Thymus (tissue), 11 donors: ENCODE data around the gene JARID2. TPM values are rescaled to one million over a fixed set of nuclear protein-coding genes. Genes with fewer than 3 reads are reported as not detected.
A peak's percentile ranks its signal among the peaks of the same experiment; 100 is the strongest.

Experiments
- DNase-seq, 9 donors: peaks; one replicate each; pipeline ENCODE4 v3.0.0-alpha.2; 2013; ENCODE audit warnings: low spot score in 9 of 9, low read depth in 6 of 9, missing footprints in 1 of 9
- H3K27ac ChIP-seq, 2 donors: one replicate each; pipeline ENCODE4 v1.5.1; 2013; ENCODE audit warnings: control low read depth in 1 of 2, low read depth in 1 of 2, low read length in 1 of 2, mild to moderate bottlenecking in 1 of 2, moderate library complexity in 1 of 2
- H3K27me3 ChIP-seq, 2 donors: one replicate each; pipeline ENCODE4 v1.5.1; 2013; ENCODE audit warnings: low read length in 1 of 2; ENCODE audit not compliant: control insufficient read depth in 2 of 2, insufficient read depth in 1 of 2
- H3K36me3 ChIP-seq, 2 donors: one replicate each; pipeline ENCODE4 v1.5.1; 2013; ENCODE audit warnings: low read length in 1 of 2, mild to moderate bottlenecking in 1 of 2, moderate library complexity in 1 of 2; ENCODE audit not compliant: control insufficient read depth in 2 of 2, insufficient read depth in 2 of 2
- H3K4me1 ChIP-seq, 2 donors: one replicate each; pipeline ENCODE4 v1.5.1; 2013; ENCODE audit warnings: low read length in 2 of 2; ENCODE audit not compliant: control insufficient read depth in 2 of 2, insufficient read depth in 2 of 2
- H3K4me3 ChIP-seq, 2 donors: one replicate each; pipeline ENCODE4 v1.5.1; 2013; ENCODE audit warnings: low read length in 2 of 2, control low read depth in 1 of 2, mild to moderate bottlenecking in 1 of 2
- H3K9me3 ChIP-seq, 2 donors: one replicate each; pipeline ENCODE4 v1.5.1; 2013; ENCODE audit warnings: low read length in 1 of 2, mild to moderate bottlenecking in 1 of 2; ENCODE audit not compliant: control insufficient read depth in 2 of 2, insufficient read depth in 1 of 2
- WGBS: extraction: QIAGEN DNeasy Blood & Tissue Kit; methylation state at CpG from one replicate; pipeline ENCODE4 v1.1.7; 2013; 5-methylcytosine and 5-hydroxymethylcytosine counted together
- polyA plus RNA-seq: library from polyadenylated mRNA; stranded (reverse); fragments of 200-250 nt; gene quantifications from one replicate; pipeline ENCODE4 v1.2.3, GENCODE V29; 2013
- total RNA-seq: library from RNA; stranded (reverse); fragments of 120-200 nt; gene quantifications from one replicate; pipeline ENCODE4 v1.2.4, GENCODE V29; 2013
- donor health status: healthy.

JARID2 gene
- total and polyA plus RNA-seq, 2 donors = 15.8 to 20.9 TPM

GRCh38 chr6:15511248-15512125 lies 265.6 kb downstream of the JARID2 start:
- Histone ChIP-seq H3K9me3 (no peaks in the 10 kb centered on the region), H3K36me3 (peaks cover 83 to 96% of the 10 kb centered on the region in 2 donors), H3K4me3 (no peak overlapping the region), H3K4me1 (peaks cover 0 to 33% of the 10 kb centered on the region in 2 donors), H3K27ac (no peak overlapping the region), H3K27me3 (no peaks in the 10 kb centered on the region)
- WGBS = 96% methylated on average over 14 of the region's 14 CpGs
- DNase-seq = no peak

DNA sequence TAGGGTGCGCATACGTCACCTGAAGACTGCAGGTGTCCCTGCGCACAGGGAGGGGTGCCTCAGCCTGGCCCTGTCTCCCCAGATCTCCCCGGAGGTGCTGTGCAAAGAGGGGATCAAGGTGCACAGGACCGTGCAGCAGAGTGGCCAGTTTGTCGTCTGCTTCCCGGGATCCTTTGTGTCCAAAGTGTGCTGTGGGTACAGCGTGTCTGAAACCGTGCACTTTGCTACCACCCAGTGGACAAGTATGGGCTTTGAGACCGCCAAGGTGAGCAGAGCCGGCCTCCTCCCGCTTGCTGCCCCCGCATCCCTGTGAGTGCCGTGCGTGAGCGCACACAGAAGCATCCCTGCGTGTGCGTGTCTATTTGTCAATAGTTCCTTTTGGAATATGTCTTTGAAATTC lies 266.3 kb downstream of the JARID2 start:
- WGBS = 96% methylated on average over 18 of the region's 18 CpGs
- Histone ChIP-seq H3K9me3 (no peaks in the 10 kb centered on the region), H3K36me3 (peaks cover 82 to 96% of the 10 kb centered on the region in 2 donors), H3K4me1 (peaks cover 0 to 33% of the 10 kb centered on the region in 2 donors), H3K27ac (no peak overlapping the region), H3K4me3 (no peak overlapping the region), H3K27me3 (no peaks in the 10 kb centered on the region)
- DNase-seq = no peak

DNA sequence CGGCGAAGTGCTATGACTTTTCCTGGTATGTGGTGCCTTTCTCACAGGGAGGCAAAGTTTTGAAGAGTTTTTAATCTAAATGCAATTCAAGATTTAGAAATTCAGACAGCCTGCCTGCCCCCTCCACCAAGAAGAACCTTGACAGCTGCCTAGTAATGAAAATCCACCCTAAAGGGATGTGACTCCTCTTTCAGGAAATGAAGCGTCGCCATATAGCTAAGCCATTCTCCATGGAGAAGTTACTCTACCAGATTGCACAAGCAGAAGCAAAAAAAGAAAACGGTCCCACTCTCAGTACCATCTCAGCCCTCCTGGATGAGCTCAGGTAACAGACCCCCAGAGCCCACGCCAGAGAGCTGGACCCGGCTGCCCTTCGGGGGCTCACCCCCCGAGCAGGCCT lies 266.9 kb downstream of the JARID2 start:
- WGBS = 96% methylated on average over 9 of the region's 9 CpGs
- Histone ChIP-seq H3K27ac (no peak overlapping the region), H3K4me1 (peaks cover 0 to 33% of the 10 kb centered on the region in 2 donors), H3K4me3 (no peak overlapping the region), H3K27me3 (no peaks in the 10 kb centered on the region), H3K36me3 (peaks cover 82 to 96% of the 10 kb centered on the region in 2 donors), H3K9me3 (no peaks in the 10 kb centered on the region)
- no peak for DNase-seq

- peaks cover 0 to 33% of the 10 kb centered on the region in 2 donors for H3K4me1 ChIP-seq
- H3K4me3 ChIP-seq = no peak overlapping the region
- no peak overlapping the region for H3K27ac ChIP-seq
- peaks cover 82 to 96% of the 10 kb centered on the region in 2 donors for H3K36me3 ChIP-seq
- WGBS = 97% methylated on average over 34 of the region's 34 CpGs
- no peaks in the 10 kb centered on the region for H3K27me3 ChIP-seq
- DNase-seq = no peak
- no peaks in the 10 kb centered on the region for H3K9me3 ChIP-seq
Observed at GRCh38 chr6:15513131-15513771, 267.4 kb downstream of the JARID2 start.

DNA sequence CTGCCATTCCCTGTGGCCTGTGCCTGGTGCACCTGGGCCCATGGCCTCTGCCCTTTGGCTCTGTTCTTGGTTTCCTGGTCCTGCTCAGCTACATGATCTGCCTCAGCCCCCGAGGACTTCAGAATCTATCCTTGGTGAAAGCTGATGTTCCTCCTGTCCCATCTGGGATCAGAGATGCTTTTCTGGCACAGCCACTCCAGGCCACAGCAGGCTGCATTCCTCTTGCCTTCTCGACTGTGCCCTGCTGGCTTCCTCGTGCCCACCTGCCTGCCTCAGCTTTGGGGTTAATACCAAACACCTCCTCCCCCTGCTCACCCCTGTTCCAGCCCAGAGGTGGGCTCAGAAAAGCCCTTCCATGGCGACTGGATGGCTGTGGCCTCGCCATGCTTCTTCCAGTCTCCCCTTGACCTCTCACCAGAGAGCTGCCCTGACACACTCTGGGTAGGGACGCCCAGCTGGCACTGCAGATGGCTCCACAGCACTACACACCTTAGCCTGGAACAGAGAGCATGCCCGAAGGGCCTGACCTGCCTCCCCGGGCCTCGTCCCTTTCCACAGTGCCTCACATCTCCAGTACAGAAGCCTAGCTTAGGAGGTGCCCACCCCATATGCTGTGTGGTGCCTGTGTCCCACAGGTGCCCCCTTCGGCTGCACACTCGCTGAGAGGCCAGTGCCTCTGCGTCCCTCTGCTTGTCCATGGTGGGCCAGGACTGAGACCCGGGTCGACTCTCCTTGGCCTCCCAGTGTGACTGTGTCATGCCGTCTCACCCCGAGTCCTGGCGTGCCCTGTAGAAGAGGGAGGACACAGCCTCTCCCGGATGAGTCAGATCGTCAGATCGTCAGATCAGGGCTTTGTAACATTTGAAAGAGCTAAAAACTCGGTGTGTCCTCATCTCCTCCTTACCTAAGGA lies 268.2 kb downstream of the JARID2 start:
- no peak overlapping the region for H3K27ac ChIP-seq
- WGBS = 97% methylated on average over 21 of the region's 21 CpGs

GRCh38 chr6:15515226-15515625 lies 269.4 kb downstream of the JARID2 start:
- peak in 4 of 9 donors; percentile 22 to 58 (median 32) for DNase-seq
- 83% methylated on average over 6 of the region's 6 CpGs for WGBS
- H3K4me1 ChIP-seq = peaks cover 0 to 31% of the 10 kb centered on the region in 2 donors
- no peaks in the 10 kb centered on the region for H3K27me3 ChIP-seq
- peak overlapping the region in 1 of 2 donors; percentile 28 for H3K27ac ChIP-seq
- no peaks in the 10 kb centered on the region for H3K9me3 ChIP-seq
- H3K4me3 ChIP-seq = no peak overlapping the region
- peaks cover 84 to 96% of the 10 kb centered on the region in 2 donors for H3K36me3 ChIP-seq

More for the DNA sequence above, 268.2 kb downstream of the JARID2 start:
- Histone ChIP-seq H3K36me3 (peaks cover 84 to 96% of the 10 kb centered on the region in 2 donors), H3K4me3 (no peak overlapping the region), H3K9me3 (no peaks in the 10 kb centered on the region), H3K4me1 (peaks cover 0 to 33% of the 10 kb centered on the region in 2 donors), H3K27me3 (no peaks in the 10 kb centered on the region)
- no peak for DNase-seq

GRCh38 chr6:15515660-15516375 lies 269.9 kb downstream of the JARID2 start:
- H3K4me1 ChIP-seq = peaks cover 0 to 25% of the 10 kb centered on the region in 2 donors
- H3K4me3 ChIP-seq = no peak overlapping the region
- peaks cover 82 to 96% of the 10 kb centered on the region in 2 donors for H3K36me3 ChIP-seq
- peak overlapping the region in 1 of 2 donors; percentile 28 for H3K27ac ChIP-seq
- no peaks in the 10 kb centered on the region for H3K27me3 ChIP-seq
- no peak for DNase-seq
- WGBS = 95% methylated on average over 18 of the region's 18 CpGs
- no peaks in the 10 kb centered on the region for H3K9me3 ChIP-seq

DNA sequence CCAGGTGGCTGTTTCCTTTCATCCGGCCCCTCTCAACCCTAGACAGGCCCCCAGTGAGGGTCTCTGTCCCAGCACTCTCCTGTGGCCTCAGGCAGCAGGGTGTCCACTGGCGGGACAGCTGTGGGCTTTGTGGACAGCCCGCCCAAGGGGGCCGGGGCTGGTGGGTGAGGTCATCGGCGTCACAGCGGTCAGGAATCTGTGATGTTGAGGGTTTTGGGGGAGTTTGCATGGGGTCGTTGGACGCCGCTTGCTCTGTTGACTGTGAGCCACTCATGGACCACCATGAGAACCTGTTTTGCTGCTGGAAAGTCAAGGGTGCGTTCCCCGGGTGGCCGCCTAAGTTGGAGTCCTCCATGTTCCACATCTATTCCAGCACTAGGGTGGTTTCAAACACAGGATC lies 270.5 kb downstream of the JARID2 start:
- H3K4me1 ChIP-seq = peaks cover 0 to 19% of the 10 kb centered on the region in 2 donors
- no peaks in the 10 kb centered on the region for H3K9me3 ChIP-seq
- no peak overlapping the region for H3K4me3 ChIP-seq
- no peak for DNase-seq
- 98% methylated on average over 13 of the region's 13 CpGs for WGBS
- peaks cover 79 to 95% of the 10 kb centered on the region in 2 donors for H3K36me3 ChIP-seq
- H3K27me3 ChIP-seq = no peaks in the 10 kb centered on the region
- no peak overlapping the region for H3K27ac ChIP-seq
